Measurements from ENCODE around the gene STAB2. TPM values are rescaled to one million over a fixed set of nuclear protein-coding genes. Genes with fewer than 3 reads are reported as not detected.

Gene STAB2, protein sequence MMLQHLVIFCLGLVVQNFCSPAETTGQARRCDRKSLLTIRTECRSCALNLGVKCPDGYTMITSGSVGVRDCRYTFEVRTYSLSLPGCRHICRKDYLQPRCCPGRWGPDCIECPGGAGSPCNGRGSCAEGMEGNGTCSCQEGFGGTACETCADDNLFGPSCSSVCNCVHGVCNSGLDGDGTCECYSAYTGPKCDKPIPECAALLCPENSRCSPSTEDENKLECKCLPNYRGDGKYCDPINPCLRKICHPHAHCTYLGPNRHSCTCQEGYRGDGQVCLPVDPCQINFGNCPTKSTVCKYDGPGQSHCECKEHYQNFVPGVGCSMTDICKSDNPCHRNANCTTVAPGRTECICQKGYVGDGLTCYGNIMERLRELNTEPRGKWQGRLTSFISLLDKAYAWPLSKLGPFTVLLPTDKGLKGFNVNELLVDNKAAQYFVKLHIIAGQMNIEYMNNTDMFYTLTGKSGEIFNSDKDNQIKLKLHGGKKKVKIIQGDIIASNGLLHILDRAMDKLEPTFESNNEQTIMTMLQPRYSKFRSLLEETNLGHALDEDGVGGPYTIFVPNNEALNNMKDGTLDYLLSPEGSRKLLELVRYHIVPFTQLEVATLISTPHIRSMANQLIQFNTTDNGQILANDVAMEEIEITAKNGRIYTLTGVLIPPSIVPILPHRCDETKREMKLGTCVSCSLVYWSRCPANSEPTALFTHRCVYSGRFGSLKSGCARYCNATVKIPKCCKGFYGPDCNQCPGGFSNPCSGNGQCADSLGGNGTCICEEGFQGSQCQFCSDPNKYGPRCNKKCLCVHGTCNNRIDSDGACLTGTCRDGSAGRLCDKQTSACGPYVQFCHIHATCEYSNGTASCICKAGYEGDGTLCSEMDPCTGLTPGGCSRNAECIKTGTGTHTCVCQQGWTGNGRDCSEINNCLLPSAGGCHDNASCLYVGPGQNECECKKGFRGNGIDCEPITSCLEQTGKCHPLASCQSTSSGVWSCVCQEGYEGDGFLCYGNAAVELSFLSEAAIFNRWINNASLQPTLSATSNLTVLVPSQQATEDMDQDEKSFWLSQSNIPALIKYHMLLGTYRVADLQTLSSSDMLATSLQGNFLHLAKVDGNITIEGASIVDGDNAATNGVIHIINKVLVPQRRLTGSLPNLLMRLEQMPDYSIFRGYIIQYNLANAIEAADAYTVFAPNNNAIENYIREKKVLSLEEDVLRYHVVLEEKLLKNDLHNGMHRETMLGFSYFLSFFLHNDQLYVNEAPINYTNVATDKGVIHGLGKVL (N-terminal part only)
- total RNA-seq, result not detected

DNA sequence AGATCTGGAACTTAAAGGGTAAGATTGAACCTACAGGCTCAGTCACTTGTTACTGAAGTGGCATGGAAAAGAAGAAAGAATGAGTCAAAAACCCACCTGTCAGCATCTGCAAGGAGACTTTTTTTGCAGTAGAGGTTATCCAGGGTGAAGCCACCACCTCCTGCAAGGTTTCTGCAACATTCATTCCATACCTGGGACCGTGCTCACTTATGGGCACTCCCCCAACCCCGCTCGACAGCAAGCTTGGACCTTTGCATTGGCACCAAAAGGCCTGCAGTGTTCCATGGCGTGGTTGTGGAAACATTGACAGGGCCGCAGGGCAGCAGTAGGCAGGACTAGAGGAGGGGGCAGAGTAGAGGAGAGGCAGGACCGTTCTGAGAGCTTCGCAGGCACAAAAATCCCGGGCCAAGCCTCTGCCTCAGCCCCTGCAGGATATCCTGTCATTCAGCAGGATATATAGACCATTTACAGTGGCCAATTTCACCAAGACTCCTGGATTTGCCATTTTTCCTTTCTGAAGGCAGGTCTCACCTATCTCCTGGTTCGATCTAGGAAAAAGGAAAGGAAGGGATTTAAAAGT is at the start of gene STAB2:
STAB2 (plus strand) TSS at position 483 of the 580 bp plus-strand sequence. CDS start 204 bp downstream, outside the sequence.
- intact Hi-C loops (cut with DNase I; ENCODE audit: low total_unique reads), result no loop called here

DNA sequence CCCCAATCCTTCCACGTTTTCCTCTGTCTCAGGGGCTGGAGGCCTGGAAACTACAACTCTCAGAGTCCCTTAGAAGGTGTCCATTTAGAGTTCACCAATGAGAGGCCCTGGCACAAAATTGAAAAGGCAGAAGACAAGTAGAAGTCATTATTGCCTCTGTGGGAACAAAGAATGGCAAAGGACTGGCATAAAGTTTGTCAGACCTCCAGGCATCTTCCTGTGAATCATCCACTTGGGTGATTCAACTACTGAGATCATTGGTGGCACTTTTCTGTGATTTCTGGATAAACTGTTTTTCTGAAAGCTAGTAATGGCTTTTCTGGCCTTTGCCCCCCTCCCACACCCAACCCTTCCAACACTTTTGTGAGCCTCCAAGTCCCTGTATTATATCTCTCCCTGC is 48.7 kb upstream of the STAB2 start:
- no peak for DNase-seq
- intact Hi-C loops (cut with DNase I; ENCODE audit: low total_unique reads), result no loop called here
- in situ Hi-C loops (cut with MboI; ENCODE audit: low sequenced_read_pairs in 4 of 4), result loop anchor here in 1 of 4 donors (25.0 kb wide), 1 partner anchor 601 kb away; no protein-coding TSS in a partner anchor
- no peaks in the 10 kb centered on the region for H3K27me3 ChIP-seq
- H3K4me3 ChIP-seq, result no peak overlapping the region
- H3K4me1 ChIP-seq, result no peaks in the 10 kb centered on the region
- ATAC-seq, result no peak
- no peaks in the 10 kb centered on the region for H3K36me3 ChIP-seq
- H3K9me3 ChIP-seq, result no peaks in the 10 kb centered on the region
- TF ChIP-seq, protein P1, sequence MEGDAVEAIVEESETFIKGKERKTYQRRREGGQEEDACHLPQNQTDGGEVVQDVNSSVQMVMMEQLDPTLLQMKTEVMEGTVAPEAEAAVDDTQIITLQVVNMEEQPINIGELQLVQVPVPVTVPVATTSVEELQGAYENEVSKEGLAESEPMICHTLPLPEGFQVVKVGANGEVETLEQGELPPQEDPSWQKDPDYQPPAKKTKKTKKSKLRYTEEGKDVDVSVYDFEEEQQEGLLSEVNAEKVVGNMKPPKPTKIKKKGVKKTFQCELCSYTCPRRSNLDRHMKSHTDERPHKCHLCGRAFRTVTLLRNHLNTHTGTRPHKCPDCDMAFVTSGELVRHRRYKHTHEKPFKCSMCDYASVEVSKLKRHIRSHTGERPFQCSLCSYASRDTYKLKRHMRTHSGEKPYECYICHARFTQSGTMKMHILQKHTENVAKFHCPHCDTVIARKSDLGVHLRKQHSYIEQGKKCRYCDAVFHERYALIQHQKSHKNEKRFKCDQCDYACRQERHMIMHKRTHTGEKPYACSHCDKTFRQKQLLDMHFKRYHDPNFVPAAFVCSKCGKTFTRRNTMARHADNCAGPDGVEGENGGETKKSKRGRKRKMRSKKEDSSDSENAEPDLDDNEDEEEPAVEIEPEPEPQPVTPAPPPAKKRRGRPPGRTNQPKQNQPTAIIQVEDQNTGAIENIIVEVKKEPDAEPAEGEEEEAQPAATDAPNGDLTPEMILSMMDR (IDR thresholded peaks at IDR 0.05 in 4 of 5, conservative IDR thresholded peaks at IDR 0.05 in 1 of 5), result no peak
- no peak for TF ChIP-seq POLR2A (IDR thresholded peaks at IDR 0.05)
- no peak overlapping the region for H3K27ac ChIP-seq

More for the DNA sequence above, at the start of gene STAB2:
- ATAC-seq (no peak), DNase-seq (no peak)
- Histone ChIP-seq H3K4me3 (no peak within 1 kb of the TSS), H3K36me3 (no peaks in the 10 kb centered on the region), H3K27me3 (no peaks in the 10 kb centered on the region), H3K9me3 (no peaks in the 10 kb centered on the region), H3K4me1 (no peaks in the 10 kb centered on the region), H3K27ac (no peak within 1 kb of the TSS)
- in situ Hi-C loops (cut with MboI; ENCODE audit: low sequenced_read_pairs in 4 of 4), result no loop called here
- TF ChIP-seq POLR2A (IDR thresholded peaks at IDR 0.05), result no peak
- TF ChIP-seq, protein P1 (IDR thresholded peaks at IDR 0.05 in 4 of 5, conservative IDR thresholded peaks at IDR 0.05 in 1 of 5), result no peak

DNA sequence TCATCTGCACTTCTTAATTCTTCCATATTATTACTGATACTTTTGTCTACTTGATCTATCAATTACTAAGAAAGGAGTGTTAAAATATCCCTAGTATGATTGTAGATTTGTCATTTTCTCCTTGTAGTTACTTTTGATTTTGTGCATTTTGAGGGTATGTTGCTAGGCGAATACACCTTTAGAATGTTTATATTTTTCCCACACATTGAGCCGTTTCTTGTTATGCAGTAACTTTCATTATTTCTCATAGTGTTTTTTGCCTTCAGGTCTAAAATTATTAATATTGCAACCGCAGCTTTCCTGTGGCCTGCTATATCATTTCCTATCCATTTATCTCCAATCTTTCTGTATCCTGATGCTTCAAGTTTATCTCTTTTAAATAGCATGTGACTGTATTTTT is 46.8 kb upstream of the STAB2 start:
- Histone ChIP-seq H3K9me3 (no peaks in the 10 kb centered on the region), H3K27ac (no peak overlapping the region), H3K36me3 (no peaks in the 10 kb centered on the region), H3K27me3 (no peaks in the 10 kb centered on the region), H3K4me3 (no peak overlapping the region), H3K4me1 (no peaks in the 10 kb centered on the region)
- DNase-seq (no peak), ATAC-seq (no peak)
- TF ChIP-seq, protein P1 (IDR thresholded peaks at IDR 0.05 in 4 of 5, conservative IDR thresholded peaks at IDR 0.05 in 1 of 5), result no peak
- TF ChIP-seq POLR2A (IDR thresholded peaks at IDR 0.05), result no peak
- in situ Hi-C loops (cut with MboI; ENCODE audit: low sequenced_read_pairs in 4 of 4) (loop anchor here in 1 of 4 donors (25.0 kb wide), 1 partner anchor 603 kb away; no protein-coding TSS in a partner anchor), intact Hi-C loops (cut with DNase I; ENCODE audit: low total_unique reads) (no loop called here)

DNA sequence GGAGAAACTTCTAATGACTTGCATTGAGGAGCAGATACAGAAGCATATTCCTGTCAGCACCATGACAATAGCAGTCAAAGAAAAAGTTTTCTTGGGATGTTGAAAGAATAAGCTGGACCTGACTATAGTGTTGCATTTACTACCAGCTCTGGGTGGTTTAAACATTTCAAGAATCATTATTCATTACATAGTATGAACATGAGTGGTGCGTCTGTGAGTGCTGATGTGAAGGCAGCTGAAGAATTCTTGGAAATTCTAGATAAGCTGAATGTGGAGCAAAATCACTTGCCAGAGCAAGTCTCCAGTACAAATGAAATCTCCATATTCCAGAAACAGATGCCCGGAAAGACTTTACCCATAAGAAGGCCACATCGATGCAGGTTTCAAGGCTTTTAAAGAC is 45.0 kb upstream of the STAB2 start:
- Histone ChIP-seq H3K9me3 (no peaks in the 10 kb centered on the region), H3K36me3 (no peaks in the 10 kb centered on the region), H3K27me3 (no peaks in the 10 kb centered on the region), H3K4me1 (no peaks in the 10 kb centered on the region), H3K27ac (no peak overlapping the region), H3K4me3 (no peak overlapping the region)
- in situ Hi-C loops (cut with MboI; ENCODE audit: low sequenced_read_pairs in 4 of 4), result loop anchor here in 1 of 4 donors (25.0 kb wide), 1 partner anchor 605 kb away; no protein-coding TSS in a partner anchor
- no peak for DNase-seq
- ATAC-seq, result no peak
- intact Hi-C loops (cut with DNase I; ENCODE audit: low total_unique reads), result no loop called here
- TF ChIP-seq, protein P1 (IDR thresholded peaks at IDR 0.05 in 4 of 5, conservative IDR thresholded peaks at IDR 0.05 in 1 of 5), result no peak

Data from gastrocnemius medialis (tissue), 4 donors.